HEK293 (cell line): ENCODE results near the gene CPD.

Experiments
- CTCF ChIA-PET: fragments of 350-600 bp; formaldehyde crosslinking; extraction: SDS; loops from one replicate; lab custom pipeline; 2021; ENCODE audit warnings: antibody characterized with exemption; lab: Yijun Ruan, JAX
- POLR2A ChIA-PET: fragments of 300-600 bp; formaldehyde crosslinking; extraction: SDS; loops from one replicate; lab custom pipeline; 2020; ENCODE audit warnings: antibody characterized with exemption, inconsistent platforms; lab: Yijun Ruan, JAX
- H3K27ac ChIP-seq: fragments of 200-500 bp; sonication (Bioruptor generic); 2 replicates; pipeline ENCODE4 v1.5.1; 2014; ENCODE audit warnings: low read depth, low read length, control low read depth, inconsistent platforms; ENCODE audit errors: extremely low read depth
- H3K36me3 ChIP-seq, 2 experiments: fragments of 200-500 bp in 1 of 2; sonication (Bioruptor generic) in 1 of 2; 1 replicate in 1 of 2; 2 replicates in 1 of 2; pipeline ENCODE4 v1.5.1; 2014 to 2017; ENCODE audit warnings: inconsistent platforms in 2 of 2, low read length in 2 of 2; ENCODE audit not compliant: control insufficient read depth in 2 of 2, insufficient read depth in 1 of 2
- H3K4me1 ChIP-seq: fragments of 200-500 bp; sonication (Bioruptor generic); 2 replicates; pipeline ENCODE4 v1.5.1; 2014; ENCODE audit warnings: mild to moderate bottlenecking, low read length, inconsistent platforms; ENCODE audit not compliant: control insufficient read depth, insufficient read depth
- H3K4me3 ChIP-seq: 2 replicates; pipeline ENCODE4 v1.5.1; 2011; ENCODE audit warnings: low read depth, mild to moderate bottlenecking, control low read depth, low read length, moderate library complexity
- H3K9me3 ChIP-seq: fragments of 200-500 bp; sonication (Bioruptor generic); 2 replicates; pipeline ENCODE4 v1.5.1; 2014; ENCODE audit warnings: low read depth, low read length, inconsistent platforms; ENCODE audit not compliant: control insufficient read depth, insufficient read depth
- BCL11B ChIP-seq: fragments of 450-650 bp; formaldehyde crosslinking; IDR thresholded peaks from 2 replicates; pipeline ENCODE4 v1.5.1; 2016; ENCODE audit warnings: low read depth, missing biosample characterization, missing genetic modification characterization
- HOXC10 ChIP-seq: sonication (generic); formaldehyde crosslinking; IDR thresholded peaks from 2 replicates; pipeline ENCODE4 v1.8.1; 2023; ENCODE audit warnings: mild to moderate bottlenecking, missing genetic modification reagents
- PRDM2 ChIP-seq: fragments of 450-650 bp; formaldehyde crosslinking; IDR thresholded peaks from 2 replicates; pipeline ENCODE4 v1.5.1; 2016; ENCODE audit warnings: missing biosample characterization, missing genetic modification characterization, borderline replicate concordance
- SCRT1 ChIP-seq: fragments of 450-650 bp; formaldehyde crosslinking; IDR thresholded peaks from 2 replicates; pipeline ENCODE4 v1.5.1; 2016; ENCODE audit warnings: missing biosample characterization, missing genetic modification characterization, borderline replicate concordance
- SCRT2 ChIP-seq: fragments of 450-650 bp; formaldehyde crosslinking; IDR thresholded peaks from 2 replicates; pipeline ENCODE4 v1.5.1; 2016; ENCODE audit warnings: missing biosample characterization, missing genetic modification characterization
- SP2 ChIP-seq: fragments of 450-650 bp; formaldehyde crosslinking; IDR thresholded peaks from 2 replicates; pipeline ENCODE4 v1.5.1; 2016; ENCODE audit warnings: missing biosample characterization, missing genetic modification characterization
- ZNF112 ChIP-seq: fragments of 450-650 bp; formaldehyde crosslinking; IDR thresholded peaks from 2 replicates; pipeline ENCODE4 v1.5.0; 2017; ENCODE audit warnings: missing biosample characterization, missing genetic modification characterization
- ZNF214 ChIP-seq: fragments of 450-650 bp; formaldehyde crosslinking; IDR thresholded peaks from 2 replicates; pipeline ENCODE4 v1.5.1; 2017; ENCODE audit warnings: missing biosample characterization, mild to moderate bottlenecking, missing genetic modification characterization, borderline replicate concordance
- ZNF266 ChIP-seq: fragments of 450-650 bp; formaldehyde crosslinking; IDR thresholded peaks from 2 replicates; pipeline ENCODE4 v1.5.1; 2016; ENCODE audit warnings: missing biosample characterization, missing genetic modification characterization, low read depth
- ZNF274 ChIP-seq, 2 experiments: fragments of 200-500 bp in 1 of 2; fragments of 450-650 bp in 1 of 2; sonication (Bioruptor generic) in 1 of 2; formaldehyde crosslinking in 1 of 2; IDR thresholded peaks; 2 replicates each; pipeline versions ENCODE4 v1.5.1 to v1.6.1; 2014 to 2016; ENCODE audit warnings: borderline replicate concordance in 1 of 2, inconsistent platforms in 1 of 2, low read length in 1 of 2, missing biosample characterization in 1 of 2, missing genetic modification characterization in 1 of 2
- ZNF280D ChIP-seq: fragments of 450-650 bp; formaldehyde crosslinking; IDR thresholded peaks from 2 replicates; pipeline ENCODE4 v1.5.1; 2016; ENCODE audit warnings: missing biosample characterization, missing genetic modification characterization
- ZNF335 ChIP-seq: fragments of 450-650 bp; formaldehyde crosslinking; conservative IDR thresholded peaks from 2 replicates; pipeline ENCODE4 v1.5.1; 2016; ENCODE audit warnings: missing biosample characterization, missing genetic modification characterization
- ZNF394 ChIP-seq: fragments of 450-650 bp; formaldehyde crosslinking; IDR thresholded peaks from 2 replicates; pipeline ENCODE4 v1.5.1; 2016; ENCODE audit warnings: missing biosample characterization, missing genetic modification characterization, mild to moderate bottlenecking, moderate library complexity, borderline replicate concordance
- ZNF530 ChIP-seq: fragments of 450-650 bp; formaldehyde crosslinking; IDR thresholded peaks from 2 replicates; pipeline ENCODE4 v1.5.1; 2016; ENCODE audit warnings: low read depth, missing biosample characterization, missing genetic modification characterization
- ZNF544 ChIP-seq: fragments of 450-650 bp; formaldehyde crosslinking; IDR thresholded peaks from 2 replicates; pipeline ENCODE4 v1.5.0; 2017; ENCODE audit warnings: missing biosample characterization, missing genetic modification characterization
- ZNF549 ChIP-seq: fragments of 450-650 bp; IDR thresholded peaks from 2 replicates; pipeline ENCODE4 v1.5.1; 2018; ENCODE audit warnings: missing biosample characterization, missing genetic modification characterization, mild to moderate bottlenecking, inconsistent platforms, moderate library complexity
- ZNF571 ChIP-seq: fragments of 450-650 bp; formaldehyde crosslinking; IDR thresholded peaks from 2 replicates; pipeline ENCODE4 v1.5.0; 2017; ENCODE audit warnings: missing biosample characterization, missing genetic modification characterization
- ZNF670 ChIP-seq: fragments of 450-650 bp; formaldehyde crosslinking; IDR thresholded peaks from 2 replicates; pipeline ENCODE4 v1.5.1; 2016; ENCODE audit warnings: missing biosample characterization, missing genetic modification characterization, low read depth
- ZNF777 ChIP-seq: fragments of 450-650 bp; formaldehyde crosslinking; IDR thresholded peaks from 2 replicates; pipeline ENCODE4 v1.5.1; 2017; ENCODE audit warnings: missing biosample characterization, missing genetic modification characterization, borderline replicate concordance
- ZNF843 ChIP-seq: fragments of 450-650 bp; formaldehyde crosslinking; IDR thresholded peaks from 2 replicates; pipeline ENCODE4 v1.5.1; 2016; ENCODE audit warnings: missing biosample characterization, missing genetic modification characterization
- TF ChIP-seq, protein P1 (sequence below): fragments of 450-650 bp; formaldehyde crosslinking; IDR thresholded peaks from 2 replicates; pipeline ENCODE4 v1.5.1; 2016; ENCODE audit warnings: missing biosample characterization, missing genetic modification characterization
- TF ChIP-seq, protein P2 (sequence below): fragments of 450-650 bp; formaldehyde crosslinking; IDR thresholded peaks from 2 replicates; pipeline ENCODE4 v1.5.1; 2016; ENCODE audit warnings: missing biosample characterization, missing genetic modification characterization

Gene CPD

DNA sequence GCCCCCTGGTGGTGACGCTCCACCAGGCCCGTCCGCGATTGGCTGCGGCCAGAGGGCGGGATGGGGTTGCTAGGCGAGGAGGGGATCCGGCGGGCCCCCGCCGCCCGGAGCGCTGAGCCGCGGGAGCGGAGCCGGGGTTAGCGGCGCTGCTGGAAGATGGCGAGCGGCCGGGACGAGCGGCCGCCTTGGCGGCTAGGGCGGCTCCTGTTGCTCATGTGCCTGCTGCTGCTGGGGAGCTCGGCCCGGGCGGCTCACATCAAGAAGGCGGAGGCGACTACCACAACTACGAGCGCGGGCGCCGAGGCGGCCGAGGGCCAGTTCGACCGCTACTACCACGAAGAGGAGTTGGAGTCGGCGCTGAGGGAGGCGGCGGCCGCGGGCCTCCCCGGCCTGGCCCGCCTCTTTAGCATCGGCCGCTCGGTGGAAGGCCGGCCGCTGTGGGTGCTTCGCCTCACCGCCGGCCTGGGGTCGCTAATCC is at the start of gene CPD (continued):
- TF ChIP-seq PRDM2 (tag by site-specific recombination) (no peak), ZNF112 (tag by site-specific recombination) (no peak), ZNF214 (no peak), ZNF544 (tag by site-specific recombination) (no peak)

- Histone ChIP-seq H3K9me3 (no peaks in the 10 kb centered on the region), H3K36me3 (no peaks in the 10 kb centered on the region), H3K4me3 (no peak overlapping the region; the same call in 1 of the 2 replicates), H3K4me1 (no peaks in the 10 kb centered on the region), H3K27ac (no peak overlapping the region)
- ChIA-PET POLR2A (no interaction called here), CTCF (interaction anchor here (0.7 kb wide), 1 partner anchor 131 kb away, joined by 3 read pairs; no protein-coding TSS in a partner anchor)
- no peak for TF ChIP-seq SCRT2 (tag by site-specific recombination)
- TF ChIP-seq SP2 (tag by site-specific recombination) = no peak
- TF ChIP-seq, protein P1, sequence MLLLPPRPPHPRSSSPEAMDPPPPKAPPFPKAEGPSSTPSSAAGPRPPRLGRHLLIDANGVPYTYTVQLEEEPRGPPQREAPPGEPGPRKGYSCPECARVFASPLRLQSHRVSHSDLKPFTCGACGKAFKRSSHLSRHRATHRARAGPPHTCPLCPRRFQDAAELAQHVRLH (tag by site-specific recombination) = no peak
- no peak for TF ChIP-seq ZNF266
- no peak for TF ChIP-seq ZNF530 (tag by site-specific recombination)
- TF ChIP-seq ZNF280D (tag by site-specific recombination) = no peak
- TF ChIP-seq ZNF571 (tag by site-specific recombination) = no peak
- TF ChIP-seq ZNF843 (tag by site-specific recombination) = no peak
- no peak for TF ChIP-seq ZNF670
- no peak for TF ChIP-seq ZNF549 (tag by site-specific recombination)
- TF ChIP-seq ZNF335 (tag by site-specific recombination) = no peak
- no peak for TF ChIP-seq SCRT1 (tag by site-specific recombination)
- TF ChIP-seq BCL11B (tag by site-specific recombination) = no peak
- TF ChIP-seq, protein P2, sequence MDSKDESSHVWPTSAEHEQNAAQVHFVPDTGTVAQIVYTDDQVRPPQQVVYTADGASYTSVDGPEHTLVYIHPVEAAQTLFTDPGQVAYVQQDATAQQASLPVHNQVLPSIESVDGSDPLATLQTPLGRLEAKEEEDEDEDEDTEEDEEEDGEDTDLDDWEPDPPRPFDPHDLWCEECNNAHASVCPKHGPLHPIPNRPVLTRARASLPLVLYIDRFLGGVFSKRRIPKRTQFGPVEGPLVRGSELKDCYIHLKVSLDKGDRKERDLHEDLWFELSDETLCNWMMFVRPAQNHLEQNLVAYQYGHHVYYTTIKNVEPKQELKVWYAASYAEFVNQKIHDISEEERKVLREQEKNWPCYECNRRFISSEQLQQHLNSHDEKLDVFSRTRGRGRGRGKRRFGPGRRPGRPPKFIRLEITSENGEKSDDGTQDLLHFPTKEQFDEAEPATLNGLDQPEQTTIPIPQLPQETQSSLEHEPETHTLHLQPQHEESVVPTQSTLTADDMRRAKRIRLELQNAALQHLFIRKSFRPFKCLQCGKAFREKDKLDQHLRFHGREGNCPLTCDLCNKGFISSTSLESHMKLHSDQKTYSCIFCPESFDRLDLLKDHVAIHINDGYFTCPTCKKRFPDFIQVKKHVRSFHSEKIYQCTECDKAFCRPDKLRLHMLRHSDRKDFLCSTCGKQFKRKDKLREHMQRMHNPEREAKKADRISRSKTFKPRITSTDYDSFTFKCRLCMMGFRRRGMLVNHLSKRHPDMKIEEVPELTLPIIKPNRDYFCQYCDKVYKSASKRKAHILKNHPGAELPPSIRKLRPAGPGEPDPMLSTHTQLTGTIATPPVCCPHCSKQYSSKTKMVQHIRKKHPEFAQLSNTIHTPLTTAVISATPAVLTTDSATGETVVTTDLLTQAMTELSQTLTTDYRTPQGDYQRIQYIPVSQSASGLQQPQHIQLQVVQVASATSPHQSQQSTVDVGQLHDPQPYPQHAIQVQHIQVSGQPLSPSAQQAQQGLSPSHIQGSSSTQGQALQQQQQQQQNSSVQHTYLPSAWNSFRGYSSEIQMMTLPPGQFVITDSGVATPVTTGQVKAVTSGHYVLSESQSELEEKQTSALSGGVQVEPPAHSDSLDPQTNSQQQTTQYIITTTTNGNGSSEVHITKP (tag by site-specific recombination) = no peak
- no peak for TF ChIP-seq ZNF274 (IDR thresholded peaks at IDR 0.05; ENCODE audit: low read length)
- TF ChIP-seq ZNF274 (tag by site-specific recombination; IDR thresholded peaks at IDR 0.05; ENCODE audit: borderline replicate concordance) = no peak
- TF ChIP-seq ZNF777 (tag by site-specific recombination) = no peak
- TF ChIP-seq ZNF394 (tag by site-specific recombination) = no peak
- TF ChIP-seq HOXC10 (CRISPR knock-in tag) = no peak
Observed at GRCh38 chr17:30332057-30332542, 46.6 kb upstream of the CPD start.
